PC-3 (cell line): Measurements from ENCODE around the gene KCTD16. TPM values are rescaled to one million over a fixed set of nuclear protein-coding genes. Genes with fewer than 3 reads are reported as not detected.

Experiments
- ATAC-seq: fragments of 200-7000 bp; cut with Tn5 transposase; 2 replicates; pipeline ENCODE4 v1.9.1; 2020; ENCODE audit warnings: mild to moderate bottlenecking, moderate library complexity
- BruUV-seq: library from RNA; stranded (reverse); fragments of 400-500 nt; replicated peaks from 2 replicates; lab custom pipeline; 2021; lab: Mats Ljungman, UMichigan
- CTCF ChIA-PET: fragments of 300-600 bp; sonication (Branson Sonifier 250); formaldehyde crosslinking; loops from one replicate; lab custom pipeline; 2022; ENCODE audit warnings: antibody characterized with exemption; lab: Charles Lee
- POLR2A ChIA-PET: fragments of 300-600 bp; sonication (Branson Sonifier 250); formaldehyde crosslinking; loops from one replicate; lab custom pipeline; 2022; ENCODE audit warnings: antibody characterized with exemption; ENCODE audit not compliant: unreplicated experiment; lab: Charles Lee
- DNase-seq: peaks from one replicate; pipeline ENCODE4 v3.0.0-alpha.2; 2015
- H2AFZ ChIP-seq: fragments of 300-600 bp; sonication (generic); 2 replicates; pipeline ENCODE4 v1.6.0; 2016; ENCODE audit warnings: antibody characterized with exemption, low read length
- H3F3A ChIP-seq: fragments of 300-600 bp; sonication (generic); one replicate; pipeline ENCODE4 v1.6.0; 2017; ENCODE audit warnings: antibody characterized with exemption, low read length, control low read depth, mild to moderate bottlenecking; ENCODE audit not compliant: unreplicated experiment
- H3K27ac ChIP-seq: fragments of 300-600 bp; sonication (generic); 2 replicates; pipeline ENCODE4 v1.5.1; 2016; ENCODE audit warnings: mild to moderate bottlenecking, low read length
- H3K27me3 ChIP-seq: fragments of 300-600 bp; sonication (generic); 2 replicates; pipeline ENCODE4 v1.6.1; 2016; ENCODE audit warnings: low read length, mixed read lengths
- H3K36me3 ChIP-seq: fragments of 300-600 bp; sonication (generic); 2 replicates; pipeline ENCODE4 v1.6.1; 2016; ENCODE audit warnings: low read depth, mixed run types, low read length, mixed read lengths
- H3K4me1 ChIP-seq: fragments of 300-600 bp; sonication (generic); 2 replicates; pipeline ENCODE4 v1.5.1; 2016; ENCODE audit warnings: low read length; ENCODE audit not compliant: insufficient read depth
- H3K4me2 ChIP-seq: fragments of 300-600 bp; sonication (generic); 2 replicates; pipeline ENCODE4 v1.6.0; 2016; ENCODE audit warnings: low read length
- H3K4me3 ChIP-seq: fragments of 300-600 bp; sonication (generic); 2 replicates; pipeline ENCODE4 v1.5.1; 2016; ENCODE audit warnings: mild to moderate bottlenecking, low read length, mixed read lengths
- H3K79me2 ChIP-seq: fragments of 300-600 bp; sonication (generic); 2 replicates; pipeline ENCODE4 v1.6.1; 2017; ENCODE audit warnings: low read length, mixed read lengths
- H3K9ac ChIP-seq: fragments of 300-600 bp; sonication (generic); 2 replicates; pipeline ENCODE4 v1.6.0; 2016; ENCODE audit warnings: mild to moderate bottlenecking, low read length
- H3K9me2 ChIP-seq: fragments of 300-600 bp; sonication (generic); replicated peaks from 2 replicates; pipeline ENCODE4 v1.6.1; 2016; ENCODE audit warnings: mixed run types, low read length, mixed read lengths
- H3K9me3 ChIP-seq: fragments of 300-600 bp; sonication (generic); 2 replicates; pipeline ENCODE4 v1.6.1; 2016; ENCODE audit warnings: low read length, mixed read lengths
- H4K20me1 ChIP-seq: fragments of 300-600 bp; sonication (generic); 2 replicates; pipeline ENCODE4 v1.6.1; 2016; ENCODE audit warnings: low read length, mixed read lengths
- CTCF ChIP-seq: fragments of 300-600 bp; sonication (generic); conservative IDR thresholded peaks from 2 replicates; pipeline ENCODE4 v1.5.1; 2017; ENCODE audit warnings: antibody characterized with exemption, low read depth, mild to moderate bottlenecking, low read length
- EZH2 ChIP-seq: fragments of 300-600 bp; sonication (generic); IDR thresholded peaks from one replicate; pipeline ENCODE4 v1.6.1; 2017; ENCODE audit warnings: antibody characterized with exemption, mild to moderate bottlenecking, low read length; ENCODE audit not compliant: unreplicated experiment
- EZH2phosphoT487 ChIP-seq: fragments of 300-600 bp; sonication (generic); IDR thresholded peaks from 2 replicates; pipeline ENCODE4 v1.6.1; 2018; ENCODE audit warnings: mild to moderate bottlenecking, antibody characterized with exemption, low read length, borderline replicate concordance
- intact Hi-C: fragments of 100-400 bp; cut with micrococcal nuclease; formaldehyde crosslinking; loops from 2 replicates; pipeline ENCODE4 v1.9.0; 2023
- total RNA-seq: library from RNA; depleted of rRNA; stranded (reverse); fragments of >200 nt; gene quantifications from 2 replicates; pipeline ENCODE4 v1.2.3, GENCODE V29; 2014

Gene KCTD16
- total RNA-seq, 1 experiment from 2014 or later: not detected

- peak; percentile 10 for DNase-seq
- no peaks in the 10 kb centered on the region for H3K27me3 ChIP-seq
- no peaks in the 10 kb centered on the region for H3K9me2 ChIP-seq
- H2AFZ ChIP-seq: no peak overlapping the region
- no peaks in the 10 kb centered on the region for H4K20me1 ChIP-seq
- H3K4me1 ChIP-seq: no peaks in the 10 kb centered on the region
- no peak overlapping the region for H3K4me2 ChIP-seq
- no peak overlapping the region for H3K27ac ChIP-seq
- no peaks in the 10 kb centered on the region for H3K79me2 ChIP-seq
- H3K9ac ChIP-seq: no peak overlapping the region
- intact Hi-C loops: no loop called here
- H3K4me3 ChIP-seq: no peak overlapping the region
- TF ChIP-seq EZH2phosphoT487 (no peak), CTCF (no peak), EZH2 (no peak)
- H3K36me3 ChIP-seq: no peaks in the 10 kb centered on the region
- no TSS peak for BruUV-seq
- no peak for ATAC-seq
- ChIA-PET POLR2A (no interaction called here), CTCF (no interaction called here)
- H3F3A ChIP-seq: no peaks in the 10 kb centered on the region
- H3K9me3 ChIP-seq: no peaks in the 10 kb centered on the region
Observed at GRCh38 chr5:144151026-144151425, 19.6 kb upstream of the KCTD16 start.

- Histone ChIP-seq H3K9me3 (no peaks in the 10 kb centered on the region), H2AFZ (no peak overlapping the region), H3K9me2 (no peaks in the 10 kb centered on the region), H3K27ac (no peak overlapping the region), H3K9ac (no peak overlapping the region), H3K36me3 (peaks cover 4% of the 10 kb centered on the region), H3F3A (no peaks in the 10 kb centered on the region), H3K4me1 (no peaks in the 10 kb centered on the region), H3K79me2 (no peaks in the 10 kb centered on the region), H3K27me3 (no peaks in the 10 kb centered on the region), H4K20me1 (no peaks in the 10 kb centered on the region), H3K4me3 (no peak overlapping the region), H3K4me2 (no peak overlapping the region)
- POLR2A ChIA-PET: no interaction called here
- ATAC-seq: peak; percentile 22; the same call in 1 of the 2 replicates
- CTCF ChIA-PET: no interaction called here
- TF ChIP-seq CTCF: no peak
- TF ChIP-seq EZH2phosphoT487: no peak
- TF ChIP-seq EZH2: no peak
- intact Hi-C loops: no loop called here
- no TSS peak for BruUV-seq
- DNase-seq: no peak
Observed at GRCh38 chr5:144156767-144157171, 13.9 kb upstream of the KCTD16 start.

GRCh38 chr5:144162686-144163085 lies 8.0 kb upstream of the KCTD16 start:
- Histone ChIP-seq H3K36me3 (peaks cover 28% of the 10 kb centered on the region), H3K9me3 (no peaks in the 10 kb centered on the region), H2AFZ (no peak overlapping the region), H3K4me1 (peaks cover 5% of the 10 kb centered on the region; the same call in 1 of the 2 replicates), H3K27ac (no peak overlapping the region), H3K27me3 (no peaks in the 10 kb centered on the region), H3K4me3 (no peak overlapping the region), H3K4me2 (no peak overlapping the region), H3K9ac (no peak overlapping the region), H3F3A (no peaks in the 10 kb centered on the region), H3K79me2 (peaks cover 12% of the 10 kb centered on the region), H3K9me2 (no peaks in the 10 kb centered on the region), H4K20me1 (no peaks in the 10 kb centered on the region)
- ATAC-seq: no peak
- no peak for TF ChIP-seq EZH2
- no peak for TF ChIP-seq EZH2phosphoT487
- TF ChIP-seq CTCF: no peak
- no TSS peak for BruUV-seq
- POLR2A ChIA-PET: no interaction called here
- no peak for DNase-seq
- CTCF ChIA-PET: no interaction called here
- intact Hi-C loops: no loop called here
